Measurements from ENCODE around the gene SMAD5. TPM values are rescaled to one million over a fixed set of nuclear protein-coding genes. Genes with fewer than 3 reads are reported as not detected.

Gene SMAD5
- total and polyA plus RNA-seq, 2 of the 8 experiments (the other 6 are each of a cell fraction or from before 2014, with no cell fraction given): 30.2 to 60.5 TPM

GRCh38 chr5:136123236-136123768 lies 9.3 kb upstream of the SMAD5 start:
- H3K9ac ChIP-seq (replicated peaks in 1 of 4; ENCODE audit: extremely low read depth in 1 of 4, low read depth in 3 of 4, low read length in 3 of 4): no peak overlapping the region
- no peak overlapping the region for H4K8ac ChIP-seq (ENCODE audit: extremely low read depth, insufficient read depth, low read length)
- H3K56ac ChIP-seq (replicated peaks; ENCODE audit: insufficient read length, low read depth, low read length): no peak overlapping the region
- ChIA-PET CTCF (ENCODE audit: partially characterized antibody) (no interaction called here), POLR2A (ENCODE audit: partially characterized antibody) (interaction anchor here (2.0 kb wide), 1 partner anchor 9 kb away, joined by 8 read pairs; the partner anchor contains the start of gene SMAD5)
- no peak for FAIRE-seq
- H4K20me1 ChIP-seq (replicated peaks in 1 of 2; ENCODE audit: control insufficient read depth in 1 of 2, insufficient read depth in 2 of 2, low read length in 2 of 2): no peaks in the 10 kb centered on the region
- no peak overlapping the region for H2AK5ac ChIP-seq (ENCODE audit: low read depth, low read length)
- H3K79me1 ChIP-seq (ENCODE audit: low read depth, low read length): no peaks in the 10 kb centered on the region
- H3K36me3 ChIP-seq (ENCODE audit: control insufficient read depth in 2 of 4, insufficient read depth in 4 of 4, low read length in 3 of 4): no peaks in the 10 kb centered on the region
- H2BK12ac ChIP-seq (ENCODE audit: low read depth, low read length): no peak overlapping the region
- no peak overlapping the region for H2BK15ac ChIP-seq (ENCODE audit: low read length)
- H3K27me3 ChIP-seq (replicated peaks in 1 of 4; ENCODE audit: control insufficient read depth in 3 of 4, extremely low read depth in 1 of 4, insufficient read depth in 3 of 4, low read length in 3 of 4): no peaks in the 10 kb centered on the region; a peak in 1 of 7 replicates
- no peaks in the 10 kb centered on the region for H3K79me2 ChIP-seq (ENCODE audit: control insufficient read depth in 1 of 2, insufficient read depth in 2 of 2, low read length in 2 of 2)
- 88% methylated on average over 1 of the region's 1 CpG; no CpG with 5 or more reads in 1 of the 2 experiments for WGBS, 2 experiments (ENCODE audit: extremely low coverage in 1 of 2, insufficient coverage in 1 of 2, insufficient read length in 1 of 2, insufficient replicate concordance in 2 of 2, low coverage in 1 of 2, low lambda C conversion rate in 2 of 2, missing lambda C conversion rate in 1 of 2)
- H3K4me2 ChIP-seq (ENCODE audit: insufficient read depth in 1 of 2, low read depth in 2 of 2, low read length in 2 of 2): no peak overlapping the region
- H2BK120ac ChIP-seq (replicated peaks; ENCODE audit: low read depth, low read length): no peak overlapping the region
- no peak overlapping the region for H3K14ac ChIP-seq (ENCODE audit: insufficient read length)
- H2BK20ac ChIP-seq (ENCODE audit: low read length): no peak overlapping the region
- no peak overlapping the region for H3K18ac ChIP-seq (ENCODE audit: extremely low read depth, low read length)
- H3K9me3 ChIP-seq (ENCODE audit: insufficient read depth in 2 of 2, low read depth in 1 of 2, low read length in 1 of 2): no peaks in the 10 kb centered on the region
- no peak overlapping the region for H2BK5ac ChIP-seq (ENCODE audit: low read depth, low read length)
- H3K23me2 ChIP-seq (ENCODE audit: low read depth, low read length): no peaks in the 10 kb centered on the region
- no peak overlapping the region for H4K91ac ChIP-seq (replicated peaks; ENCODE audit: insufficient read length, low read length)
- no peak overlapping the region for H3K23ac ChIP-seq (ENCODE audit: insufficient read length)
- H3K4ac ChIP-seq (replicated peaks; ENCODE audit: insufficient read length, low read depth, low read length): no peak overlapping the region
- H4K5ac ChIP-seq (ENCODE audit: insufficient read length, low read depth, low read length): no peak overlapping the region
- H3K4me3 ChIP-seq (ENCODE audit: extremely low read depth in 1 of 4, insufficient read depth in 2 of 4, low read depth in 3 of 4, low read length in 4 of 4): no peak overlapping the region
- no peak for DNase-seq (ENCODE audit: low read depth in 1 of 2, low spot score in 2 of 2)
- no peak overlapping the region for H3K27ac ChIP-seq (ENCODE audit: low read depth, low read length)
- H2AFZ ChIP-seq (ENCODE audit: low read length): no peak overlapping the region
- TF ChIP-seq SRF (IDR thresholded peaks at IDR 0.05; ENCODE audit: low read depth, low read length): no peak
- TF ChIP-seq E2F6 (IDR thresholded peaks at IDR 0.05): no peak
- TF ChIP-seq ASH2L (IDR thresholded peaks at IDR 0.05; ENCODE audit: low read length): no peak
- no peak for TF ChIP-seq TBP (IDR thresholded peaks at IDR 0.05; ENCODE audit: low read depth, low read length)
- TF ChIP-seq TAF1 (IDR thresholded peaks at IDR 0.05; ENCODE audit: low read depth, low read length): no peak
- no peak for TF ChIP-seq TCF12 (IDR thresholded peaks at IDR 0.05; ENCODE audit: low read depth, low read length)
- TF ChIP-seq SIN3A (conservative IDR thresholded peaks at IDR 0.05 in 1 of 2, IDR thresholded peaks at IDR 0.05 in 1 of 2; ENCODE audit: low read depth in 1 of 2, low read length in 2 of 2): no peak
- TF ChIP-seq RFX5 (IDR thresholded peaks at IDR 0.05; ENCODE audit: borderline replicate concordance, low read depth, low read length): no peak
- TF ChIP-seq CBX8 (IDR thresholded peaks at IDR 0.05; ENCODE audit: borderline replicate concordance, low read depth, low read length): no peak
- no peak for TF ChIP-seq SP1 (IDR thresholded peaks at IDR 0.05; ENCODE audit: low read depth, low read length)
- H3K4me1 ChIP-seq (replicated peaks in 1 of 4; ENCODE audit: control insufficient read depth in 3 of 4, insufficient read depth in 4 of 4, low read length in 3 of 4): no peaks in the 10 kb centered on the region

Data from H1 (cell line).